ENCODE data around the gene DRAP1.

DRAP1 gene

DNA sequence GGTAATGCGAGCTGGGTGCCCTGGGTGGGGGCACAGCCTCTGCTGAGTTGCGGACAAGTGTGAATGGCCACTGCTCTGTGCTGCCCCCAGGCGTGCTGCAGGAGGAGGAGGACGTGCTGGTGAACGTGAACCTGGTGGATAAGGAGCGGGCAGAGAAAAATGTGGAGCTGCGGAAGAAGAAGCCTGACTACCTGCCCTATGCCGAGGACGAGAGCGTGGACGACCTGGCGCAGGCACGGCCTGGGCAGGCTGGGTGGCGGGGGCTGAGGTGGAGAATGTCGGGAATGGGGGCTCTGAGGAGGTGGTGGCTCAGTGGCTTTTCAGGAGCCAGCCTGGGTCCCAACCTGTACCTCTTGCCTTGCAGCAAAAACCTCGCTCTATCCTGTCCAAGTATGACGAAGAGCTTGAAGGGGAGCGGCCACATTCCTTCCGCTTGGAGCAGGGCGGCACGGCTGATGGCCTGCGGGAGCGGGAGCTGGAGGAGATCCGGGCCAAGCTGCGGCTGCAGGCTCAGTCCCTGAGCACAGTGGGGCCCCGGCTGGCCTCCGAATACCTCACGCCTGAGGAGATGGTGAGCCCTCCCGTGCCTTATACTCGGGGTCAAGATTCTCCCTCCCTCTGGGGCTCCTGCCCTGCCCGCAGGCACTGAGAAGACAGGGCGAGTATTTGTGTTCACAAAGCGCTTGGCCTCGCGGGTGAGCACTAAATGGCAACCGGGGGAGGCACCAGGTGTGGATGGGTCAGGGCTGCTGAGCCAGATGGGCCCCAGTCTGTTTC, 46.9 kb downstream of the DRAP1 start:
- DNase-seq, result no peak

DNA sequence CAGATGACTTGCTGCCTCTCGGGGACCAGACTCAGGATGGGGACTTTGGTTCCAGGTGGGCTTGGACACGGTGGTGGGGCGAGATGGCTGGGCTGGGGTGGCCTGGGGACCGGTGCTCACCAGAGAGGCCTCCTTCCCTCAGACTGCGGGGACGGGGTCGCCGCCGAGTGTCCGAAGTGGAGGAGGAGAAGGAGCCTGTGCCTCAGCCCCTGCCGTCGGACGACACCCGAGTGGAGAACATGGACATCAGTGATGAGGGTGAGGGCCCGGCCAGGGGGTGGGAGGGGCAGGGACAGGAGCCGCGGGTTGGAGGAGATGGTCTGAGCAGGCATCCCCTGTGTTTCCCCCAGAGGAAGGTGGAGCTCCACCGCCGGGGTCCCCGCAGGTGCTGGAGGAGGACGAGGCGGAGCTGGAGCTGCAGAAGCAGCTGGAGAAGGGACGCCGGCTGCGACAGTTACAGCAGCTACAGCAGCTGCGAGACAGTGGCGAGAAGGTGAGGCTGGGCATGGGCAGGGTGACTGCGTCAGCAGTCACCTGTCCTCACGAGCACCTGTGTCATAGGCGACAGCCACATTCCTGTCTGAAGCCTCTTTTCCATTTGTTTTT, 48.2 kb downstream of the DRAP1 start:
- no peak for DNase-seq

DNA sequence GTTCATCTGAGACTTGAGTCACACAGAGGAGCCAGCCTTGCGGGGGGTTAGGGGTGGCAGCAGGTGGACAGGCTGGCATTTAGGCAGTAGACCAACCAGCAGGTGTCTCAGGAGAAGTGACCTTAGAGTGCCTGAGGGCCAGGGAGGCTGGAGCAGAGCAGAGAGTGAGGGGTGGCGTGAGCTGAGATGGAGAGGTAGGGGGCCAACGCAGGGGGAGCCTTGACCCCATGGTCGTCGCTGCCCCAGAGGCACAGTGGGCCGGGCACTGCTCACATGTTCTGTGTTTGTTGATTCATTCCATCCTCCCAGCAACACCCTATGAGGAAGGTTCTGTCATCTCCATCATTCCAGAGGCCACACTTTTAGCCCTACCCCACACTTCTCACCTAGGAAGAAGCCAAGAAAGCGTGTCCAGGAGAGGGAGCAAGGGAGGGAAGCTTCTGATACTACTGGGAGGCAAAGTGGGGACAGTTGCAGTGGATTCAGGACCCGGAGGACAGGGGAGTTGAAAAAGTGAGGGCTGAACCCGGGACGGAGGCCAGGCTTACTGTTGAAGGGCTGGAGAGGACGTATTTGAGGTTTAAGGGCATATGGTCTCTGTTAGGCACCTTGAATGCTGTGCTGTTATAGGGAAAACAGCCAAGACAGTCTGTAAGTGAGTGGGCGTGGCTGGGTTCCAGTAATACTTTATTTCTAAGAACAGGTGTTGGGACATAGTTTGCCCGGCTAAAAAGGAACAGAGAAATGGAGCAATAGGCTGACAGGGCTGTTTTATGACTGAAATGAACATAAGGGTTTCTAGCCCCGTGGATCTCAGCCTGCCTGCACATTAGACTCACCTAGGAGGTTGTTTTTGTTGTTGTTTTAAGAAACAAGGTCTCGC, 49.6 kb downstream of the DRAP1 start:
- peak; percentile 43 to 52 for DNase-seq

All from AML-193 (cell line).